Measurements from ENCODE around the gene ZSWIM5.

- no peak for TF ChIP-seq CTCF (IDR thresholded peaks at IDR 0.05)
- no peak for TF ChIP-seq POLR2AphosphoS5 (IDR thresholded peaks at IDR 0.05; ENCODE audit: insufficient read depth in 1 of 2, low read depth in 1 of 2)
These were observed 138.6 kb downstream of the ZSWIM5 start for GRCh38 chr1:45067806-45068205.
